Aorta (tissue), 5 donors: ENCODE measurements around the gene MBD3. TPM values are rescaled to one million over a fixed set of nuclear protein-coding genes. Genes with fewer than 3 reads are reported as not detected.

Source experiments
- ATAC-seq: fragments of 200-7000 bp; cut with Tn5 transposase; one replicate; pipeline ENCODE4 v1.9.1; 2022; ENCODE audit warnings: moderate library complexity; ENCODE audit not compliant: low FRiP score
- DNase-seq, 2 donors: peaks; one replicate each; pipeline ENCODE4 v3.0.0-alpha.2; 2020
- H3K27ac ChIP-seq, 2 donors: one replicate each; pipeline ENCODE4 v1.5.1; 2013; ENCODE audit warnings: low read length in 2 of 2, mild to moderate bottlenecking in 2 of 2, moderate library complexity in 2 of 2, control low read depth in 1 of 2, inconsistent platforms in 1 of 2, low read depth in 1 of 2
- H3K27me3 ChIP-seq, 2 donors: one replicate each; pipeline ENCODE4 v1.6.1; 2013; ENCODE audit warnings: control low read depth in 1 of 2, low read length in 1 of 2, mild to moderate bottlenecking in 1 of 2, moderate library complexity in 1 of 2; ENCODE audit not compliant: insufficient read depth in 2 of 2, control insufficient read depth in 1 of 2
- H3K36me3 ChIP-seq, 2 donors: one replicate each; pipeline ENCODE4 v1.6.1; 2013; ENCODE audit warnings: control low read depth in 1 of 2, low read length in 1 of 2, mild to moderate bottlenecking in 1 of 2; ENCODE audit not compliant: insufficient read depth in 2 of 2, control insufficient read depth in 1 of 2
- H3K4me1 ChIP-seq, 2 donors: one replicate each; pipeline ENCODE4 v1.6.1; 2013; ENCODE audit warnings: low read length in 2 of 2, control low read depth in 1 of 2, mild to moderate bottlenecking in 1 of 2, moderate library complexity in 1 of 2; ENCODE audit not compliant: insufficient read depth in 2 of 2, control insufficient read depth in 1 of 2
- H3K4me3 ChIP-seq, 2 donors: one replicate each; pipeline ENCODE4 v1.5.1; 2013; ENCODE audit warnings: low read length in 2 of 2, control low read depth in 1 of 2, mild to moderate bottlenecking in 1 of 2
- H3K9me3 ChIP-seq: one replicate; pipeline ENCODE4 v1.6.1; 2013; ENCODE audit warnings: mild to moderate bottlenecking, low read length; ENCODE audit not compliant: control insufficient read depth
- WGBS, 2 donors: extraction: QIAGEN DNeasy Blood & Tissue Kit; methylation state at CpG; one replicate each; pipeline ENCODE4 v1.1.7; 2013; 5-methylcytosine and 5-hydroxymethylcytosine counted together
- intact Hi-C, 2 donors: fragments of 100-400 bp; cut with DNase I; formaldehyde crosslinking; loops; one replicate each; pipeline versions ENCODE4 v1.14.2 to v1.15.0; 2022
- polyA plus RNA-seq, 2 donors: library from polyadenylated mRNA; stranded (reverse); fragments of 200-250 nt; gene quantifications; one replicate each; pipeline ENCODE4 v1.2.3, GENCODE V29; 2013
- total RNA-seq, 2 donors: library from RNA; stranded (reverse); fragmentation: NEBNext Ultra II Directional; extraction: Animal tissue kit (Norgen Biotek cat#: 25700); gene quantifications; one replicate each; pipeline ENCODE4 v1.2.1, GENCODE V29; 2021
- donor health status: healthy with polysubstance abuse.
- donor health status: Bipolar disorder and iron deficiency.
- donor health status: DM: no; HTN: no; CAD: no.
- donor health status: DM: no; HTN: no; CAD: no.
- donor health status: DM: yes; HTN: yes; CAD: no.

MBD3 gene
- total and polyA plus RNA-seq, 4 donors: 37.6 to 106 (median 62.1) TPM

DNA sequence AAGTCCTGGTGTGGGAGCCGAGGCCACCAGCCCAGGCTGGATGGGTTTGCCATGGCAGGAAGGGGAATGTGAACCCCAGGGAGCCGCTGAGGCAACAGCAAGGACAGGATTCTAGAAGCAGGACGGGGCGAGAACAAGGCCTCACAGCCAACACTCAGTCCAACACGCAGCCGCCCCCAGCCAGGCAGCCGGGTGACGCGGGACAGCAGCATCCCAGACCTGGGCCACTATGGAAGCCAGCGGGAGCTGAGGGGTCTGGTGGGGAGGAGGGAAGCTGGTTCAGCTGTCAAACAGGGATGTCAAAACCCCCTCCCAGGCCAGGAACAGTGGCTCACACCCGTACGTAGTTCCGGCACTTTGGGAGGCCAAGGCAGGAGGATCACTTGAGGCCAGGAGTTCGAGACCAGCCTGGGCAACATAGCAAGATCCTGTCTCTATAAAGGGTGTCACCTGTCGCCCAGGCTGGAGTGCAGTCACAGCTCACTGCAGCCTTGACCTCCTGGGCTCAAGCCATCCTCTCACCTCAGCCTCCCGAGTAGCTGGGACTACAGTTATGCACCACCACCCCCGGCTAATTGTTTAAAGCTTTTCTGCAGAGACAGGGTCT is 31.3 kb downstream of the MBD3 start:
- DNase-seq: peak in 1 of 2 donors; percentile 63
- no peak overlapping the region for H3K4me3 ChIP-seq
- no peak for ATAC-seq
- H3K27ac ChIP-seq: no peak overlapping the region
- H3K27me3 ChIP-seq: no peaks in the 10 kb centered on the region
- no peaks in the 10 kb centered on the region for H3K4me1 ChIP-seq
- H3K36me3 ChIP-seq: no peaks in the 10 kb centered on the region
- WGBS, 2 donors: 86 to 87% methylated on average over 17 of the region's 17 CpGs
- intact Hi-C loops: no loop called here
- H3K9me3 ChIP-seq: no peaks in the 10 kb centered on the region

DNA sequence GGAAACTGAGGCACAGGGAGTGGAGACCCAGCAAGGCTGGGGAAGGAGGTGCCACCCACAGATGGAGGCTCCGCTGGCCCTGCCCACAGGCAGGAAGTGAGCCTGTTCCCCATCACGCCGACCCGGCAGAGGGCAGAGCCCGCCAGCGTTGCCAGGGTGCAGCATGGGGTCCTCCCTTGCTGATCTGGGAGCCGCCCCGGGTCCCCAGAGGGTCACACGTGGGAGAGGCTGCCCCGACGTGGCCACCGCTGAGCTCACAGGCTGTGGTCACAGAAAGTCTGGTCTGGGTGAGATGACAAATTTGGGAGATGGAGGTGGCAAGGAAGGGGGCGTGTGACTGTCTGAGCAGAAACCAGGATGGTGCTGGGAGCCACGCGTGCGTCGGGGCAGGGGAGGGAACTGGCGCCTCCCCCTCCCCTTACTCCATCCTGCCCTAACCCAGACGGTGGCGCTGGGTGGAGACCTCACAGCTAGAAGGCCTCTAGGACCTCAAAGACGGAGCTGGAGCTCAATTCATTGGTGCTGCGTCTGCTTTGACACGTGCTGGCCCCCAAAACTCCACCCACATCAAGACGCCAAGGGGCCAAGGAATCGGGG is 32.3 kb downstream of the MBD3 start:
- 60 to 65% methylated on average over 25 of the region's 25 CpGs for WGBS, 2 donors
- Histone ChIP-seq H3K9me3 (no peaks in the 10 kb centered on the region), H3K4me3 (no peak overlapping the region), H3K4me1 (no peaks in the 10 kb centered on the region), H3K27me3 (no peaks in the 10 kb centered on the region), H3K27ac (no peak overlapping the region), H3K36me3 (peaks cover 0 to 2% of the 10 kb centered on the region in 2 donors)
- intact Hi-C loops: no loop called here
- peak in 1 of 2 donors; percentile 72 for DNase-seq
- no peak for ATAC-seq

DNA sequence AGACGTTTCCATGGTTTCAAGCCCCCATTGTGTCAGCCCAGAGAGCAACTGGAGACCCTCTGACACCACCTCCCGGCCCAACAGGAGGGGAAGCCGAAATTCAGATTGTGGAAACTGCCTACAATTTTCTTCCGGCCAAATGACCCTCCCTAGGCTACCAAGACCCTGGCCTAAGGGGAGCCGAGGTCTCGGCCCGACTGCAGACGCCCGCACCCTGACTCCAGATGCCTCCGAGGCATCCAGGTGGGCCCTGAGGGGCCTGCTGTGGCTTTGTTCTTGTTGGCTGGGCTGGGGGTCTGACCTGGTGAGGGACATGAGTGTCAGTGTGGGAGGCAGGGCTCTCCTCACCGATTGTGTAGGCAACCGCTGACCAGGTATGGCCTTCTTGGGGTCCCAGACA is 34.1 kb downstream of the MBD3 start:
- Histone ChIP-seq H3K9me3 (no peaks in the 10 kb centered on the region), H3K4me1 (no peaks in the 10 kb centered on the region), H3K27ac (no peak overlapping the region), H3K27me3 (no peaks in the 10 kb centered on the region), H3K36me3 (peaks cover 0 to 2% of the 10 kb centered on the region in 2 donors), H3K4me3 (no peak overlapping the region)
- ATAC-seq (no peak), DNase-seq (peak in 1 of 2 donors; percentile 73)
- WGBS, 2 donors: 80 to 83% methylated on average over 12 of the region's 12 CpGs
- intact Hi-C loops: no loop called here

DNA sequence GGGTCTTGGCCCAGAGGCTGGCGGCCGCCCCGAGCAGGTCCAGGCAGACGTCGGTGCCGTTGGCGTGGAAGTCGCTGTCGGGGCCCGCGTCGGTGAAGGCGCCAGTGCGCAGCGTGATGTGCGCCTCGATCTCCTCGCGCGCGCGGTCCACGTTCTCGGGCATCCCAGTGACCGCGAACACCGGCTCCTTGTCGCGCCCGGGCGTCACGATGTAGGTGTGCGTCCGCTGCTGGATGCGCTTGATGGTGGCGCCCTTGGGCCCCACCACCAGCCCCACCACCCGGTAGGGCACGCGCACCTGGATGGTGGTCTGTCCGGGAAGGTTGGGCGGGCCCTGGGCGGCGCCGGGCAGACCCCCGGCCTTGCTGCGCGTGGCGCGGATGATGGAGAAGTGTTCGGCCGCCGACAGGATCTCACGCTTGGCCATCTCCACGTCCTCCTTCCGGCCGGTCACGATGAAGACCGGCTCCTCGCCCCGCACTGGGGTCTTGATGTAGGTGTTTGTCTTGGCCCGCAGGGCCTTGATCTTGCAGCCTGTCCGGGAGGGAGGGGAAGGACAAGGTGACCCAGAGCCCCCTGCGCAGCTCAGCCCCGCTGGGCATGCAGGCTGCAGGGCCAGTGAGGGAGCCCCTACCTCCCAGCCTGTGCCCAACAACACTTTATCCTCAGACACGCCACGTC is 36.1 kb downstream of the MBD3 start:
- H3K4me1 ChIP-seq: no peaks in the 10 kb centered on the region
- no peaks in the 10 kb centered on the region for H3K27me3 ChIP-seq
- no peak overlapping the region for H3K4me3 ChIP-seq
- intact Hi-C loops: no loop called here
- ATAC-seq (no peak), DNase-seq (peak in 1 of 2 donors; percentile 75)
- H3K27ac ChIP-seq: no peak overlapping the region
- 94 to 96% methylated on average over 61 to 66 of the region's 66 CpGs for whole genome bisulfite sequencing, 2 donors
- H3K9me3 ChIP-seq: no peaks in the 10 kb centered on the region
- H3K36me3 ChIP-seq: peaks cover 0 to 2% of the 10 kb centered on the region in 2 donors

DNA sequence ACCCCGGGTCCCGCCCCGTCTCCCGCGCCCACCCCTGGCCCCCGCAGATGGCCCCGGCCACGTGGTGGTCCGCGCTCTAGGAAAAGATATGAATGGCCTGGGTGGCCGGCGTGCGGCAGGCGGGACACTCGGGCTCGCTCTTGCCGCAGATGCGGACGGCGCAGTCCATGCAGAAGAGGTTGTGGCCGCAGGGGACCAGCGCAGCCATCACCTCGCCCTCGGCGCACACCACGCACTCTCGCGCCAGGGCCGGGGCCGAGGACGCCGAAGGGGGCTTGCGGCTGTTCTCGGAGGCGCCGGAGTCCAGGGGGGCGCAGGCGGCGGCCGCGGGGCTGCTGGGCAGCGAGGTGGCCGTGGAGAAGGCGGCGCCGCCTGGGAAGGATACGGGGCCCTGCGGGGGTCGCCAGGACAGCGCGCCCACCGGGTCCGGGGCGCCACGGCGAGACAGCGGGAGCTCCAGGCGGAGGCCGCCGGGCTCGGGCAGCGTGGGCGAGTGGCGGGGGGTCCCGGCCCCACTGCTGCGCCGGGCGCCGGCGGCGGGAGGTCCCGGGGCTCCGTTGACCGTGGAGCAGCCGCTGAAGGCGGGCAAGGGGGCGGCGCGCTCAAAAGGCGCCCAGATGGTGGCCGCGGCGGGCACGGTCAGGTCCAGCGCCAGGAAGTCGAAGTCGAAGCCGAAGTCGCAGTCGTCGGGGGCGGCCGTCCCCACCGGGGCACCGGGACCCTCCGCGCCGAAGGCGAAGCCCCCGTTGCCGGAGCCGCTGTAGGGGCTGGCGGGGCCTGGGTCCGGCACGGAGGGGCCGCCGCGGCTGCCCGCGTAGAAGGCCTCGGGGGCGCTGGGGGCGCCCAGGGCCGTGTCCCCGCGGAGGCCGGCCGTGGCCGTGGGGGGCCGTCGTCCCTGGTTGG is 36.9 kb downstream of the MBD3 start:
- ATAC-seq (no peak), DNase-seq (peak in 1 of 2 donors; percentile 48)
- H3K9me3 ChIP-seq: no peaks in the 10 kb centered on the region
- intact Hi-C loops: no loop called here
- H3K36me3 ChIP-seq: peaks cover 0 to 2% of the 10 kb centered on the region in 2 donors
- no peaks in the 10 kb centered on the region for H3K4me1 ChIP-seq
- WGBS, 2 donors: 92 to 94% methylated on average over 91 to 121 of the region's 121 CpGs
- no peaks in the 10 kb centered on the region for H3K27me3 ChIP-seq
- no peak overlapping the region for H3K4me3 ChIP-seq
- H3K27ac ChIP-seq: no peak overlapping the region

DNA sequence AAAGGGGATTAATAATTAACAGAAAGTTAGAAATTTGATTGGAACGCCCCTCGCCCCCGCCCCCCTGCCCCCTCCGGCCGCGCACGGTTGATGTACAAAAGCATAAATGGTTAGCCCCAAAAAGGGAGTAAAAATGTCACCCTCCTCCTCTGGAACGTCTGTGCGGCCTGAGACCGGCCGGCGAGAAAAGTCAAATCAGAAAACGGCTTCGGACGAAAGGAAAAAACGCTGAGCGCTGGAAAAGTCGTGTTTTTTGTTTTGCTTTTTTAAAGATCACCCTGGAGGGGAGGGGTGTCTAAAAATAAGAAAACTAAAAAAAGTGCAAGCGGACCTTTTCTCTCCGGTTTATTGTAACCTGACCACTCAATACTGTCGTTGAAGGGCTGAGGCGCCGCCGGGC is 37.7 kb downstream of the MBD3 start:
- intact Hi-C loops: no loop called here
- DNase-seq: peak in 1 of 2 donors; percentile 61
- 85 to 87% methylated on average over 24 of the region's 24 CpGs for WGBS, 2 donors
- H3K36me3 ChIP-seq: peaks cover 0 to 2% of the 10 kb centered on the region in 2 donors
- no peaks in the 10 kb centered on the region for H3K4me1 ChIP-seq
- no peaks in the 10 kb centered on the region for H3K27me3 ChIP-seq
- no peaks in the 10 kb centered on the region for H3K9me3 ChIP-seq
- H3K4me3 ChIP-seq: no peak overlapping the region
- ATAC-seq: no peak
- no peak overlapping the region for H3K27ac ChIP-seq

DNA sequence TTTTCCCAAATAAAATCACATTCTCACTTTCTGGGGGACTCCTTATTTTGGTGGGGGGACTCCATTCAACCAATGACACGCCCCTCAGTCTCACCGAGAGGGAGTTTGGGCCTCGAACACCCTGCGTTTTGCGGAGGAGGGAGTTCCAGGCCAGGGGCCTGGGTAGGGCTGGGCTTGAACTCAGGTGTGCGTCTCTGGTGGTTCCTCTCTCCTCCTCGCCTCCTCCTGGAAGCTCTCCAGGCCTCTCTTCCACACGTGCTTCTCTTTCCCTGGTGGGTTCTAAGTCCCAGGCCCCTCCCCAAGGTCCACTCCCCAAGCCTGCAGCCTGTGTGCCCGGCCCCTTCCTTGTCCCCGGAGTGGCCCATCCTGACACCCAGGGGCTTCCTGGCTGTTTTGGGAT is 39.2 kb downstream of the MBD3 start:
- ATAC-seq: no peak
- intact Hi-C loops: no loop called here
- 85 to 89% methylated on average over 10 of the region's 10 CpGs for WGBS, 2 donors

More for the DNA sequence above, 39.2 kb downstream of the MBD3 start:
- H3K4me3 ChIP-seq: no peak overlapping the region
- H3K9me3 ChIP-seq: no peaks in the 10 kb centered on the region
- peaks cover 0 to 2% of the 10 kb centered on the region in 2 donors for H3K36me3 ChIP-seq
- no peaks in the 10 kb centered on the region for H3K4me1 ChIP-seq
- H3K27me3 ChIP-seq: no peaks in the 10 kb centered on the region
- H3K27ac ChIP-seq: no peak overlapping the region
- no peak for DNase-seq
